ENCODE measurements around the gene KDM4B.

Gene KDM4B

DNA sequence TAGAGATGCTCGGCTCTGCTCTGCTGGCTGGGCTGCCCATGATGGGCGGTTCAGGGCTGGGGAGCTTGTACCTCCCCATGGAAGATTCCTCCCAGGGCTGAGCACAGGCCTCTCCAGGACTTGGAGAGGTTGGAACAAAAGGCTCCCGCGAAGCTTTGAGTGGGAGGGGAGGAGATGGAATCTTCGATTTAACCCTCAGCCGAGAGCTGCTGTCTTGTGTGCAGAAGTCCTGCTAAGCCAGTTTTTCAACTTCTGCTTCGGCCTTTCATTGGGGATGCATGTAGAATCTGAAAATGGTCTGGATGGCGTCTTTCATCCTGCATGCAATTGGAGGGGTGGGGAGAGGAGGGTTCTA is 163.3 kb downstream of the KDM4B start:
- H3K4me3 ChIP-seq (ENCODE audit: low read depth, low read length): no peak overlapping the region

GRCh38 chr19:5132698-5133651 is 164.1 kb downstream of the KDM4B start:
- H3K4me3 ChIP-seq (ENCODE audit: low read depth, low read length): no peak overlapping the region

DNA sequence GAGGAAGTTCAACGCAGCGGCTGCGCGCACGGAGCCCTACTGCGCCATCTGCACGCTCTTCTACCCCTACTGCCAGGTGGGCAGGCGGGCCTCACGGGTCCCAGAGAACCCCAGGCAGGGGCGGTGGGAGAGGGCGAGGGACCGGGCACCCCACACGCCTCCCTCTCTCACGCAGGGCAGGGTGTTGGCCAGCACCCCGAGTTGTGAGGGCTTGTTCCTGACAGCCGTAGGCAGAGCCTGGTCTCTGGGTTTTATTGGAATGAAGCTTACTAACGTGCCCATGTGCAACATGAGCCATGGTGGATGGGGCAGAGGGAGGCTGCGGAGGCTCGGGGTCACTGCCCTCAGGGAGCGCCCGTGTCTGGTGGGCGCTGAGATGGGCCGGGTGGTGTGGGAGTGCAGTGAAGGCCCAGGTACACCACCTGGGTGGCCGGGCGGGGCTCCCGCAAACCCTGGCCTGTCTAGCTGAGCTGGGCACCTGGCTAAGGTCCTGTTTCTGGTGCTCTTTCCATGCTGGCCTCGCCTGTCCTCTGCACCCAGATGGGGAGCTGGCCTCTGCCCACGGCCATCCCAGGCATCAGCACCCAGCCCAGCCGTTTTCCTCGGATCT is 165.2 kb downstream of the KDM4B start:
- no peak overlapping the region for H3K4me3 ChIP-seq (ENCODE audit: low read depth, low read length)

DNA sequence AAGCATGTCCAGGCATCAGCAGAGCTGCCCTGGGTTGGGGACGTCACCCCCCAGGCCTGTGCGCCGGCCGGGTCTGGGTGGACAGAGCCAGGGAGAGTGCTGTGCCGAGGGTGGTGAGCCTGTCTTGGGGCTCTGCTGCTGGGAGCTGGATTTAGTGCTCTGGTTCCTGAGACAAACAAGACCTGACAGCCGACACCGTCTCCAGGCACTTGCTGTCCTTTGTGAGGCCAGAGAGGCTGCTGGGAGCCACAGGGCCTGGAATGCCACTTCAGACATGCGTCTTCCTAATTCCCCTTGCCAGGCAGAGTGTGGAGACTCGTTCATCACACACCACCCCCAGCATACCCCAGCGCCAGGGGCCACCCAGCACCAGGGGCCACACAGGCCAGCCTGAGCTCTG is 165.8 kb downstream of the KDM4B start:
- H3K4me3 ChIP-seq (ENCODE audit: low read depth, low read length): no peak overlapping the region

GRCh38 chr19:5136073-5136855 is 167.4 kb downstream of the KDM4B start:
- no peak overlapping the region for H3K4me3 ChIP-seq (ENCODE audit: low read depth, low read length)

DNA sequence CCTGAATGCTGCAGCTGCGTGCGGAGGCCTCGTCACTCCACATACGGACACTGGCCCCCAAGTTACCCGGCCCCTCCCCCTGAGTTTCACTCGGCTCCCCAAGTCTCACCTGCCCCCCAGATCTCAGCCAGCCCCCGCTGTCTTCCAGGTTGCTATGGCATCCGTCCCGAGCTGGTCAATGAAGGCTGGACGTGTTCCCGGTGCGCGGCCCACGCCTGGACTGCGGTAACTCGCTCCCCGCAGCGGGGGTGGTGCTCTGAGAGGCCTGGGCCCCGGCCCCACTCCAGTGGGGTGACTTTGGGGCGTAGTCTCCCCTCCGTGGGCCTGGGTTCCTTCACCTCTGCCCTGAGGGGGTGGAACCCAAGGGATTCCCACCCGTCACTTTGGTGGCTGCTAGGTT is 168.2 kb downstream of the KDM4B start:
- H3K4me3 ChIP-seq (ENCODE audit: low read depth, low read length): no peak overlapping the region

DNA sequence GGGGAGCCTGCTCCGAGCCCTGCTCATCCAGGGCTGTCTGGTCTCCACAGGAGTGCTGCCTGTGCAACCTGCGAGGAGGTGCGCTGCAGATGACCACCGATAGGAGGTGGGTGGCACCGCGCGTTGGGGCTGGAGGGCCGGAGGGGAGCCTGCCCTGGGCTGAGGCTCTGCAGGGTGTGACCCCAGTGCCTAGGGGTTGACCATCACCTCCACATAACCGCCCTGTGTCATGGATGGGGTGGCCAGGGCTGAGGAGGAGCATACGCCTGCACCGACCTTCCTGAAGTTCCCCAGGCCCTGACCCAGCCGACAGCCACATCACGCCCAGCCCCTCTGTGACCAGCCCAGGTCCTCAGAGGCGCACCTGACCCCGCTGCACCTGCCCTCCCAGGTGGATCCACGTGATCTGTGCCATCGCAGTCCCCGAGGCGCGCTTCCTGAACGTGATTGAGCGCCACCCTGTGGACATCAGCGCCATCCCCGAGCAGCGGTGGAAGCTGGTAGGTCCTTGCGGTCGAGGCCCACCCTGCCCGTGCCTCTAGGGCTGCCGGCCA is 168.7 kb downstream of the KDM4B start:
- H3K4me3 ChIP-seq (ENCODE audit: low read depth, low read length): no peak overlapping the region

GRCh38 chr19:5138606-5139582 is 170.0 kb downstream of the KDM4B start:
- no peak overlapping the region for H3K4me3 ChIP-seq (ENCODE audit: low read depth, low read length)

DNA sequence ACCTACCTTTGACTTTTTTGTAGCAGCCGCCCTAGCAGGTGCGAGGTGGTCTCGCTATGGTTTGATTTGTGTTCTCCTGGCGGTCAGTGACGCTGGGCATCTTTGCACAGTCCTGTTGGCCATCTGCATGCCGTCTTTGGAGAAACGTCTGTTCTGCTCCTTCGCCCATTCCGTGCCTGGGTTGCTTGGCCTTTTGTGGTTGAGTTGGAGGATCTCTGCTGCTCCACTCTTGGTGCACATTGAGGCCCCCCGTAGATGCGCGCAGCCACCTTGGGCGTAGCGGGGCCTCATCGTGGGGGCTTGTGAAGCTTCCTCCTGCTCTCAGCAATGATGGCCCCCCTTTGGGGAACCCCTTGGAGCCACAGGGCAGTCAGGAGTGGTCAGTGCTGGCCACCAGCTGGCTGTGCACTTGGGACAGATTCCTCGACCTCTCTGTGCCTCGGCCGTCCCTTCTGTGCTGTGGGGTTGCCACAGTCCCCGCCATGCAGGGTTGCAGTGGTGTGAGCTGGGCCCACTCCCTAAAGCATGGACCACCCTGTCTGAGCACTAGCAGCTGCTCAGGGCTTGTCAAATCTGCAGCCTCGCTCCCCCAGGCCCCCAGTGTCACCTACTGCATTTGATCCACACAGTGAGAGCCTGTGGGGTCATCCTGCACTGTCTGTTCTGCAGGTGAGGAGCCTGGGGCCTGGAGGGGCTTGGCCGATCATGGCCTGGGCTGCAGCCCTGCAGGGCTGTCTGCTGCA is 170.8 kb downstream of the KDM4B start:
- H3K4me3 ChIP-seq (ENCODE audit: low read depth, low read length): no peak overlapping the region

GRCh38 chr19:5141129-5141849 is 172.4 kb downstream of the KDM4B start:
- H3K4me3 ChIP-seq (ENCODE audit: low read depth, low read length): no peak overlapping the region

DNA sequence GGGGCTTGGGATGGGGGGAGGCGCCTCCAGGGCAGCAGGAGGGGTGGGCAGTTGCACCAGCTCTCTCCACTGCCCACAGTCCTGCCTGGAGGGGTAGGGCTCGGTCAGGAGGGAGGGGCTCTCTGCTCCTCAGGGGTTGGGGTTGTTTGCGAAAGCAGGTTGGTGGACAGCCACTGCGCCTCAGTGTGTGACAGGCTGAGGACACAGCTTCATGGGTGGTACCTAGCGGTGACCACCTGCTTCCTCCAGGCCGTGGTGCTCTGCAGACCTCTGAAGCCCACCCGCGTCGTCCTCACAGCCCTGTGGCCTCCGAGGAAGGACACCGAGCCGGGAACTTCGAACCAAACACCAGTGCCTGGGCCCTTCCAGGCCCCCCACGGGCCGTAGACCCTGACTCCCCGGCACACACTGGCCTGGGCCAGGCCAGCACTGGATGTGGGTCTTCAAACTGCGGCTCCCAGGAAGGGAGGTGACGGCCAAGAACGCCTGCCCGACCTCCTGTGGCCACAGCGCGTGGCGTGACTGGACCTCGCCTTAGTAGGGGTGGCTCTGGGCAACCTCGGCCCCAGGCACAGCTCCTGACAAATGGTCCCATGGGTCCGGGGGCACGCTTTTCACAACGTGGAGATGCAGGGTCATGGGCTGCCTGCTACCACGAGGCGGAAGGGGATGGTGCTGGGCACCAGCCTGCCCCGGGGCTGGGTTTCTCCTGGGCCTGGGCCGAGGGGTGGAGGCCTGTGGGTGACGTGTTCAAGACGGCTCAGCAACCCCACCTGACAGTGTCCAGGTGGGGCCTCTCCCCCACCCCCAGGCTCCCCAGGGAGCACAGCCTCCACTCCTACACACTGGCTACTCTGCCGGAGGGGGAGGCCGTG is 173.2 kb downstream of the KDM4B start:
- no peak overlapping the region for H3K4me3 ChIP-seq (ENCODE audit: low read depth, low read length)

DNA sequence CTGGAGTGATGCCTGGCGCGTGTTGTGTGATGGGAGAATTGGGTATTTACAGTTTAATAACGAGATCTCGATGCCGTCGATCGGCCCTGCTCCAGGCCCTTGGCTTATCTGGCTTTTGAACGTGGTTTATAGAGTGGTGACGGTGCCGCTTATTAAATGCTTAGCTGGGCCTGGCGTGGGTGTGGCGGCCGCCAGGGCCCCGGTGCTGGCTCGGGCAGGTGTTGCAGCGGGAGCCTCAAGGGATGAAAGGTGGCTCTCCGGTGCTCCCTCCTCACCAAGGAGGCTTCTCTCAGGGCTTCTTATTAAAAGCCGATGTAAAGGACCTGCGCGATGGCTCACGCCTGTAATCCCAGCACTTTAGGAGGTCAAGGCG is 173.8 kb downstream of the KDM4B start:
- H3K4me3 ChIP-seq (ENCODE audit: low read depth, low read length): no peak overlapping the region

DNA sequence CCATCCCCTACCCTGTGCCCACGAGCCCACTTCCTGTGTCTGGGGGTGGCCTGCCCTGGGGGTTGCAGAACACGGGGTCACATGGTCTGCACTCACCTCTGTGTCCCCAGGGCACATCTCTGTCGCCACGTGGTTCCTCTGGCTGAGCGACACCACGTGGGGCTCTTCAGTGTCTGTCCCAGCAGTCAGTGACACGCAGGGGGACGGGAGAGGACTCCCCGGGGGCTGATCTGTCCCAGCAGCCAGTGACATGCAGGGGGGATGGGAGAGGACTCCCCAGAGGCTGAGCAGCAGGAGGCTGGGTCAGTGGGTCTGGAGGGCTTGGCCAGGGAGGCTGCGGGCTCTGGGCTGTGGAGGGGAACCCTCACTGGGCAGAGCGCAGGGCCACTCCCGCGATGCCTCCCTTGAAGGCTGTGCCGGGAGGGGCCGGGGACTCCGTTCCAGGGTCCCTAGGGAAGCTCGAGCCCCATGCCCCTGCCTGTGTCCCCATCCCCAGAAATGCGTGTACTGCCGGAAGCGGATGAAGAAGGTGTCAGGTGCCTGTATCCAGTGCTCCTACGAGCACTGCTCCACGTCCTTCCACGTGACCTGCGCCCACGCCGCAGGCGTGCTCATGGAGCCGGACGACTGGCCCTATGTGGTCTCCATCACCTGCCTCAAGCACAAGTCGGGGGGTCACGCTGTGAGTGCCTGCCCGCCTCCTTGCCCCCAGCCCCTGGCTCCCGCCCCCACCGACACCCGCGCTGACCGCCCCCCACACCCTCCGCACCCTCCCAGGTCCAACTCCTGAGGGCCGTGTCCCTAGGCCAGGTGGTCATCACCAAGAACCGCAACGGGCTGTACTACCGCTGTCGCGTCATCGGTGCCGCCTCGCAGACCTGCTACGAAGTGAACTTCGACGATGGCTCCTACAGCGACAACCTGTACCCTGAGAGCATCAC is 174.8 kb downstream of the KDM4B start:
- H3K4me3 ChIP-seq (ENCODE audit: low read depth, low read length): no peak overlapping the region

DNA sequence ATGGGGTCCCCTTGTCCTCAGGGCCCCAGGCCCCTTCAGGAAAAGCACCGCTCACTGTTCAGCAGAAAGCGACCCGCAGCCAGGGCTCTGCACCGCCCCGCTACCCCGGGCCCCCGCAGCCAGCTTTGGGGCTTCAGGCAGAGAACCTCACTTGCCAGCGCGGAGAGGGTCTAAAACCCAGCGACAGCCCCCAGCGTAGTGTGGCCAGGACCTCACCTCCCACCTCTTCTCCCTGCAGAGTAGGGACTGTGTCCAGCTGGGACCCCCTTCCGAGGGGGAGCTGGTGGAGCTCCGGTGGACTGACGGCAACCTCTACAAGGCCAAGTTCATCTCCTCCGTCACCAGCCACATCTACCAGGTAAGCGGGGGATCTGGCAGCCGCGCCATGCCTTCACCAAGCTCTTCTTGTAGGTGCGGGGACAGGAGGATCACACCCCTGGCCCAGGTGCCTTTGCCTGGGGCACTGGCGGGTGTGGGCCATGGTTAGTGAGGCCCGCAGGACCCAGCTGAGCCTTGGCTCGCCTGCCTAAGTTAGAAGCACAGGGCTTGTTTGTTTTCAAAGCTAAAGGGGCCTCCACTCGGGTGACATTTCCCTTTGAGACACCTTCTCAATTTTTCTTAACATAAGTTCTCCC is 175.7 kb downstream of the KDM4B start:
- H3K4me3 ChIP-seq (ENCODE audit: low read depth, low read length): no peak overlapping the region

- H3K4me3 ChIP-seq (ENCODE audit: low read depth, low read length): no peak overlapping the region
Measured at GRCh38 chr19:5145521-5146511, 176.9 kb downstream of the KDM4B start.
